H4 (cell line): Measurements from ENCODE around the gene TEX9. TPM values are rescaled to one million over a fixed set of nuclear protein-coding genes. Genes with fewer than 3 reads are reported as not detected.

ENCODE experiments used
- DNase-seq: peaks from one replicate; pipeline ENCODE4 v3.0.0-alpha.2; 2015; ENCODE audit warnings: low spot score
- total RNA-seq: library from RNA; depleted of rRNA; stranded (reverse); fragments of >200 nt; shearing (Covaris generic); gene quantifications from 2 replicates; pipeline ENCODE4 v1.2.3, GENCODE V29; 2014; rRNA removed

The TEX9 gene
- total RNA-seq, 1 experiment from 2014 or later: 9.5 TPM

GRCh38 chr15:56445746-56446145 is 80.5 kb downstream of the TEX9 start:
- DNase-seq: no peak

- DNase-seq: no peak
Observed at GRCh38 chr15:56454836-56455235, 89.6 kb downstream of the TEX9 start.

- DNase-seq: no peak
Observed at GRCh38 chr15:56456229-56456628, 91.0 kb downstream of the TEX9 start.

GRCh38 chr15:56459096-56459495 is 93.9 kb downstream of the TEX9 start:
- DNase-seq: no peak

- no peak for DNase-seq
Observed at GRCh38 chr15:56460071-56460470, 94.8 kb downstream of the TEX9 start.

GRCh38 chr15:56460947-56461346 is 95.7 kb downstream of the TEX9 start:
- no peak for DNase-seq

- peak; percentile 81 for DNase-seq
Observed at GRCh38 chr15:56464893-56465520, 99.8 kb downstream of the TEX9 start, which contains the start of gene MNS1. Gene MNS1 (minus strand): TSS chr15:56465137. CDS start chr15:56464972, 165 bp downstream.

GRCh38 chr15:56467616-56468015 is 102.4 kb downstream of the TEX9 start:
- no peak for DNase-seq

GRCh38 chr15:56468401-56468800 is 103.2 kb downstream of the TEX9 start:
- peak; percentile 47 for DNase-seq

GRCh38 chr15:56469483-56469882 is 104.3 kb downstream of the TEX9 start:
- DNase-seq: no peak

- no peak for DNase-seq
Observed at GRCh38 chr15:56471440-56472069, 106.3 kb downstream of the TEX9 start.

- no peak for DNase-seq
Observed at GRCh38 chr15:56472278-56472677, 107.1 kb downstream of the TEX9 start.

- no peak for DNase-seq
Observed at GRCh38 chr15:56473017-56473416, 107.8 kb downstream of the TEX9 start.

GRCh38 chr15:56475351-56475750 is 110.1 kb downstream of the TEX9 start:
- no peak for DNase-seq

Other genes with a start within 250 kb of the TEX9 start
- 4.1 and 4.9 TPM in 2 replicates for gene RFX7, start 121.5 kb upstream of the TEX9 start, total RNA-seq
- 0.62 and 0.66 TPM in 2 replicates for gene MNS1, start 99.7 kb downstream of the TEX9 start, total RNA-seq